NCI-H526 (cell line): ENCODE data around the gene OR10T2.
"Not testable (repeated sequence)": the region's sequence is repeated elsewhere in the genome, so short reads cannot be mapped to it uniquely, and the experiment has no call there.

ENCODE experiments used
- DNase-seq, 2 experiments: peaks; one replicate each; lab custom pipeline; 2025; lab: John Stamatoyannopoulos, UW

The OR10T2 gene

GRCh38 chr1:158398818-158399514 lies at the start of gene OR10T2:
Gene OR10T2, minus strand, starts transcription at chr1:158399466. Its CDS starts 0 bp downstream, at chr1:158399466.
- DNase-seq = no peak

- no peak for DNase-seq
These were observed 46.1 kb upstream of the OR10T2 start for GRCh38 chr1:158445376-158445775.

GRCh38 chr1:158434741-158435140 lies 35.5 kb upstream of the OR10T2 start:
- DNase-seq = no peak

- DNase-seq = not testable (repeated sequence)
These were observed 30.9 kb upstream of the OR10T2 start for GRCh38 chr1:158430163-158430562.

GRCh38 chr1:158426137-158426536 lies 26.9 kb upstream of the OR10T2 start, which contains the start of gene OR10K2:
Gene OR10K2, minus strand, starts transcription at chr1:158426237. Its CDS starts 5,371 bp downstream, at chr1:158420866.
- DNase-seq = no peak

- DNase-seq = no peak
These were observed 25.8 kb upstream of the OR10T2 start for GRCh38 chr1:158425027-158425426.

GRCh38 chr1:158422212-158422611 lies 22.9 kb upstream of the OR10T2 start:
- no peak for DNase-seq

- no peak for DNase-seq
These were observed 18.3 kb upstream of the OR10T2 start for GRCh38 chr1:158417586-158417985.

GRCh38 chr1:158414651-158415345 lies 15.5 kb upstream of the OR10T2 start:
- no peak for DNase-seq

- no peak for DNase-seq
These were observed 7.8 kb upstream of the OR10T2 start for GRCh38 chr1:158407092-158407491.

- no peak for DNase-seq
These were observed 1.6 kb upstream of the OR10T2 start for GRCh38 chr1:158400871-158401270.

GRCh38 chr1:158396646-158397045 lies 2.6 kb downstream of the OR10T2 start:
- DNase-seq = no peak

GRCh38 chr1:158393476-158393875 lies 5.8 kb downstream of the OR10T2 start:
- no peak for DNase-seq

- DNase-seq = no peak
These were observed 8.2 kb downstream of the OR10T2 start for GRCh38 chr1:158391099-158391498.

GRCh38 chr1:158390331-158390730 lies 8.9 kb downstream of the OR10T2 start:
- DNase-seq = no peak

GRCh38 chr1:158374860-158375259 lies 24.4 kb downstream of the OR10T2 start:
- no peak for DNase-seq

- DNase-seq = not testable (repeated sequence)
These were observed 25.2 kb downstream of the OR10T2 start for GRCh38 chr1:158374101-158374500.

GRCh38 chr1:158371188-158371953 lies 27.9 kb downstream of the OR10T2 start:
- no peak for DNase-seq

GRCh38 chr1:158366783-158367182 lies 32.5 kb downstream of the OR10T2 start:
- DNase-seq = no peak

GRCh38 chr1:158362941-158363340 lies 36.3 kb downstream of the OR10T2 start:
- no peak for DNase-seq

- DNase-seq = no peak
These were observed 36.8 kb downstream of the OR10T2 start for GRCh38 chr1:158362482-158362881.

- DNase-seq = no peak
These were observed 41.8 kb downstream of the OR10T2 start for GRCh38 chr1:158357441-158357840.

GRCh38 chr1:158356616-158357015 lies 42.6 kb downstream of the OR10T2 start:
- DNase-seq = no peak
